Measurements from ENCODE around the gene CLEC18B. TPM values are rescaled to one million over a fixed set of nuclear protein-coding genes. Genes with fewer than 3 reads are reported as not detected.
"Not testable (repeated sequence)": the region's sequence is repeated elsewhere in the genome, so short reads cannot be mapped to it uniquely, and the experiment has no call there.

Gene CLEC18B
- total RNA-seq, 1 experiment from 2014 or later: 2.1 TPM

GRCh38 chr16:74425751-74426150 is 4.5 kb upstream of the CLEC18B start:
- RAD21 ChIA-PET (ENCODE audit: low non-redundant PET in 1 of 2, low total read pairs in 2 of 2, uncharacterized antibody in 2 of 2, unreplicated experiment in 2 of 2); BruUV-seq (replicated peaks); H3K9me3 ChIP-seq (ENCODE audit: control insufficient read depth in 1 of 2, insufficient read depth in 1 of 2, low read depth in 1 of 2, low read length in 2 of 2); H3K36me3 ChIP-seq (ENCODE audit: control insufficient read depth in 1 of 2, insufficient read depth in 2 of 2, low read length in 2 of 2); H3K4me3 ChIP-seq (replicated peaks in 1 of 2; ENCODE audit: low read depth in 1 of 2, low read length in 2 of 2); ATAC-seq; H3K9me2 ChIP-seq (ENCODE audit: insufficient read depth); H3K27me3 ChIP-seq (ENCODE audit: insufficient read depth, low read length); H2AFZ ChIP-seq (ENCODE audit: low read depth, low read length, poor library complexity, severe bottlenecking); CTCF ChIA-PET; H3K9ac ChIP-seq (ENCODE audit: low read length); H4K20me1 ChIP-seq (ENCODE audit: insufficient read depth); H3K4me1 ChIP-seq (ENCODE audit: control insufficient read depth in 1 of 2, insufficient read depth in 2 of 2, low read length in 2 of 2); POLR2A ChIA-PET; intact Hi-C loops (cut with micrococcal nuclease); H3K27ac ChIP-seq (ENCODE audit: low read depth, low read length); DNase-seq (ENCODE audit: low read depth, low spot score); H3K79me2 ChIP-seq (ENCODE audit: insufficient read depth, low read length); H3K4me2 ChIP-seq (ENCODE audit: low read length): not testable (repeated sequence)

GRCh38 chr16:74423721-74424120 is 2.4 kb upstream of the CLEC18B start:
- H3K27ac ChIP-seq (ENCODE audit: low read depth, low read length); RAD21 ChIA-PET (ENCODE audit: low non-redundant PET in 1 of 2, low total read pairs in 2 of 2, uncharacterized antibody in 2 of 2, unreplicated experiment in 2 of 2); H3K4me3 ChIP-seq (replicated peaks in 1 of 2; ENCODE audit: low read depth in 1 of 2, low read length in 2 of 2); BruUV-seq (replicated peaks); H3K79me2 ChIP-seq (ENCODE audit: insufficient read depth, low read length); H3K9ac ChIP-seq (ENCODE audit: low read length); H3K36me3 ChIP-seq (ENCODE audit: control insufficient read depth in 1 of 2, insufficient read depth in 2 of 2, low read length in 2 of 2); intact Hi-C loops (cut with micrococcal nuclease); H2AFZ ChIP-seq (ENCODE audit: low read depth, low read length, poor library complexity, severe bottlenecking); H3K4me1 ChIP-seq (ENCODE audit: control insufficient read depth in 1 of 2, insufficient read depth in 2 of 2, low read length in 2 of 2); H3K27me3 ChIP-seq (ENCODE audit: insufficient read depth, low read length); H3K9me2 ChIP-seq (ENCODE audit: insufficient read depth); H4K20me1 ChIP-seq (ENCODE audit: insufficient read depth); DNase-seq (ENCODE audit: low read depth, low spot score); H3K4me2 ChIP-seq (ENCODE audit: low read length); ATAC-seq; CTCF ChIA-PET; H3K9me3 ChIP-seq (ENCODE audit: control insufficient read depth in 1 of 2, insufficient read depth in 1 of 2, low read depth in 1 of 2, low read length in 2 of 2); POLR2A ChIA-PET: not testable (repeated sequence)

DNA sequence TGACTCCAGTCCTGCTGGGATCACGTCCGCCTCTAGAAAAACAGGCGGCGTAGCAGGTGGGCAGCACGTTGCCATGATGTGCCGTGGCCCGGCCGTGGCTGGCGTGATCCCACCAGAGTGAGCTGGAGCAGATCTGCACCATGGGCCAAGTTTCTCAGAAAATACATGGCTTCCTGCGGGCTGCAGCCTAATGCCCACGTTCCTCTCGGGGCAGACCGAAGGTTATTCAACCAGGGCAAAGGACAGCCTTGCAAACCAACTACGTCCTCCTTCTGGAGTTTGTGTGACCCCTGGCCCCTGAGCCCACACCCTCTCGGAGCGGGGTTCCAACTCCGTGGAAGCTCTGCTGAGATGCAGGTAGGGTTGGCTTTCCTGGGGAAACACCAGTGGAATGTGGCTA is 808 bp upstream of the CLEC18B start:
- H2AFZ ChIP-seq (ENCODE audit: low read depth, low read length, poor library complexity, severe bottlenecking); H3K36me3 ChIP-seq (ENCODE audit: control insufficient read depth in 1 of 2, insufficient read depth in 2 of 2, low read length in 2 of 2); H3K27me3 ChIP-seq (ENCODE audit: insufficient read depth, low read length); H3K4me2 ChIP-seq (ENCODE audit: low read length); H4K20me1 ChIP-seq (ENCODE audit: insufficient read depth); H3K9ac ChIP-seq (ENCODE audit: low read length); H3K79me2 ChIP-seq (ENCODE audit: insufficient read depth, low read length); H3K27ac ChIP-seq (ENCODE audit: low read depth, low read length); ATAC-seq; DNase-seq (ENCODE audit: low read depth, low spot score); RAD21 ChIA-PET (ENCODE audit: low non-redundant PET in 1 of 2, low total read pairs in 2 of 2, uncharacterized antibody in 2 of 2, unreplicated experiment in 2 of 2); intact Hi-C loops (cut with micrococcal nuclease); POLR2A ChIA-PET; H3K9me3 ChIP-seq (ENCODE audit: control insufficient read depth in 1 of 2, insufficient read depth in 1 of 2, low read depth in 1 of 2, low read length in 2 of 2); H3K9me2 ChIP-seq (ENCODE audit: insufficient read depth); H3K4me1 ChIP-seq (ENCODE audit: control insufficient read depth in 1 of 2, insufficient read depth in 2 of 2, low read length in 2 of 2); CTCF ChIA-PET; H3K4me3 ChIP-seq (replicated peaks in 1 of 2; ENCODE audit: low read depth in 1 of 2, low read length in 2 of 2); BruUV-seq (replicated peaks): not testable (repeated sequence)

DNA sequence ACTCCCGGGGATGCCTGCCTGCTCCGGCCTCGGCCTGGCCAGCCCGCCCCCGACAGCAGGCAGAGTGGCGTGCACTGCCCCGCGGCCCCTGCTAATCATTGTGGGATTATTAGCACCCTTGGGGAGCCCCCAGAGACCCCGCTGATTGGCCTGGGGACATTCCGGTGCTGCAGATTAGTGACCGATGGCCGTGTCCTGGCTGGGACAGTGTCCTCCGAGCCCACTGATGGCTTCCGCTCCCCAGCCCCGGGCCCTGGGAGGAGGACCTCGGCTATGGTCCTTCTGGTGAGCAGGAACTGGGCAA is 156 bp upstream of the CLEC18B start:
- H3K4me3 ChIP-seq (replicated peaks in 1 of 2; ENCODE audit: low read depth in 1 of 2, low read length in 2 of 2); BruUV-seq (replicated peaks); H4K20me1 ChIP-seq (ENCODE audit: insufficient read depth); POLR2A ChIA-PET; H3K27me3 ChIP-seq (ENCODE audit: insufficient read depth, low read length); H3K79me2 ChIP-seq (ENCODE audit: insufficient read depth, low read length); H3K36me3 ChIP-seq (ENCODE audit: control insufficient read depth in 1 of 2, insufficient read depth in 2 of 2, low read length in 2 of 2); RAD21 ChIA-PET (ENCODE audit: low non-redundant PET in 1 of 2, low total read pairs in 2 of 2, uncharacterized antibody in 2 of 2, unreplicated experiment in 2 of 2); H3K9ac ChIP-seq (ENCODE audit: low read length); CTCF ChIA-PET; H3K4me2 ChIP-seq (ENCODE audit: low read length); H3K9me2 ChIP-seq (ENCODE audit: insufficient read depth); DNase-seq (ENCODE audit: low read depth, low spot score); H3K9me3 ChIP-seq (ENCODE audit: control insufficient read depth in 1 of 2, insufficient read depth in 1 of 2, low read depth in 1 of 2, low read length in 2 of 2); ATAC-seq; H3K27ac ChIP-seq (ENCODE audit: low read depth, low read length); intact Hi-C loops (cut with micrococcal nuclease); H2AFZ ChIP-seq (ENCODE audit: low read depth, low read length, poor library complexity, severe bottlenecking); H3K4me1 ChIP-seq (ENCODE audit: control insufficient read depth in 1 of 2, insufficient read depth in 2 of 2, low read length in 2 of 2): not testable (repeated sequence)

DNA sequence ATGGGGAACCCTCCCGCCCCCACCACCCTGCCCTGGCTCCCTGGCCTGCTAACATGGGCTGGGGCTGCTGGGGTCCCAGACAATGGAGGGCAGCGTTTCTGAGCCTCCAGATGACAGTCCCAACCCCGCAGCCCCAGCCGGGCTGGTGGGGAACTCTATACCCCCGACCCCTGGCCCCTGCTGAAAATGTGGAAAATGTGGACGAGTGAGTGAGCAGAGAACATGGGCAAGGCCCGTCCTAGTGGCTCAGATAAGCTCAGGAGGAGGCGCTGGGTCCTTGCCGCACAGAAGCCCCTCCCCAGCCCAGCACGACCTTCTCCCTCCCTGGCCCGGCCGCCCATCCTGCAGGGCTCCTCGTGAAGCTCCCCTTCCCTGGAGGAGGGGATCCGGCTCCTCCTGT is 1.5 kb downstream of the CLEC18B start:
- H2AFZ ChIP-seq (ENCODE audit: low read depth, low read length, poor library complexity, severe bottlenecking); CTCF ChIA-PET; H3K4me2 ChIP-seq (ENCODE audit: low read length); H3K4me1 ChIP-seq (ENCODE audit: control insufficient read depth in 1 of 2, insufficient read depth in 2 of 2, low read length in 2 of 2); DNase-seq (ENCODE audit: low read depth, low spot score); H3K79me2 ChIP-seq (ENCODE audit: insufficient read depth, low read length); H4K20me1 ChIP-seq (ENCODE audit: insufficient read depth); H3K9ac ChIP-seq (ENCODE audit: low read length); RAD21 ChIA-PET (ENCODE audit: low non-redundant PET in 1 of 2, low total read pairs in 2 of 2, uncharacterized antibody in 2 of 2, unreplicated experiment in 2 of 2); H3K4me3 ChIP-seq (replicated peaks in 1 of 2; ENCODE audit: low read depth in 1 of 2, low read length in 2 of 2); ATAC-seq; H3K36me3 ChIP-seq (ENCODE audit: control insufficient read depth in 1 of 2, insufficient read depth in 2 of 2, low read length in 2 of 2); H3K9me3 ChIP-seq (ENCODE audit: control insufficient read depth in 1 of 2, insufficient read depth in 1 of 2, low read depth in 1 of 2, low read length in 2 of 2); POLR2A ChIA-PET; H3K27ac ChIP-seq (ENCODE audit: low read depth, low read length); BruUV-seq (replicated peaks); H3K9me2 ChIP-seq (ENCODE audit: insufficient read depth); H3K27me3 ChIP-seq (ENCODE audit: insufficient read depth, low read length); intact Hi-C loops (cut with micrococcal nuclease): not testable (repeated sequence)

Data from HCT116 (cell line).